ENCODE results near the gene ENAH.

ENAH gene

DNA sequence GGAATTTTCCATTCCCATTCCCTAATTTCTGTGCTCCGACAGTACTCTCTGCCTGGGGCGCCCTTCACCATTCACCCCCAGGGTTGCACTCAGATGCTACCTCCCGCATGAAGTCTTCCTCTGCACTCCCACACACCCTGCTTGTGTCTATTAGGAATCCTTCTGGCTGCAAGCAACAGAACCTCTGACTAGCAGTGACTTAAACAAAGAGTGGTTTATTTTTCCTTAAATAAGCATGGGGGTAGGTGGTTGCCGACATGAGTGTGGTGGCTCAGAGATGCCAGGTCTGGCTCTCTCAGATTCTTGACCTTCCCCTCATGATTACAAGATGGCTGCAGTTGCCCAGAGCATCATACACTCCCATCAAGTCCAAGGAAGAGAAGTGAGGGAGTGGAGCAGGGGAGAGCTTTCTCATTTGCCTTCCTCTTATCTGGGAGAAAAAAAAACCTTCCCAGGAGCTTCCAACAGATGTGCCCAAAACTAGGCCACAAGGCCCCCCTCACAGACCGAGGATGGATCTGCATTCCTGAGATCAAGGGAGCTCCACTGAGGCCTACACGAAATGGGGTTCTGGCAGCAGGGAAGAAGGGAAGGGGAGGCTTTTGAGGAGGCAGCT, 175.5 kb downstream of the ENAH start:
- Histone ChIP-seq H4K20me1 (ENCODE audit: insufficient read depth) (no peaks in the 10 kb centered on the region), H3K9ac (no peak overlapping the region), H3K4me3 (IDR thresholded peaks at IDR 0.05; ENCODE audit: insufficient read depth, low read depth, low read length) (no peak overlapping the region), H3K79me2 (ENCODE audit: insufficient read depth, low read depth) (no peaks in the 10 kb centered on the region), H3K27me3 (ENCODE audit: insufficient read depth, low read depth) (no peaks in the 10 kb centered on the region), H3K4me2 (no peak overlapping the region), H3K4me1 (ENCODE audit: low read depth, poor library complexity, severe bottlenecking) (peaks cover 6% of the 10 kb centered on the region), H2AFZ (ENCODE audit: low read depth) (no peak overlapping the region), H3K36me3 (ENCODE audit: insufficient read depth) (no peaks in the 10 kb centered on the region), H3K27ac (no peak overlapping the region)
- TF ChIP-seq, protein P1, sequence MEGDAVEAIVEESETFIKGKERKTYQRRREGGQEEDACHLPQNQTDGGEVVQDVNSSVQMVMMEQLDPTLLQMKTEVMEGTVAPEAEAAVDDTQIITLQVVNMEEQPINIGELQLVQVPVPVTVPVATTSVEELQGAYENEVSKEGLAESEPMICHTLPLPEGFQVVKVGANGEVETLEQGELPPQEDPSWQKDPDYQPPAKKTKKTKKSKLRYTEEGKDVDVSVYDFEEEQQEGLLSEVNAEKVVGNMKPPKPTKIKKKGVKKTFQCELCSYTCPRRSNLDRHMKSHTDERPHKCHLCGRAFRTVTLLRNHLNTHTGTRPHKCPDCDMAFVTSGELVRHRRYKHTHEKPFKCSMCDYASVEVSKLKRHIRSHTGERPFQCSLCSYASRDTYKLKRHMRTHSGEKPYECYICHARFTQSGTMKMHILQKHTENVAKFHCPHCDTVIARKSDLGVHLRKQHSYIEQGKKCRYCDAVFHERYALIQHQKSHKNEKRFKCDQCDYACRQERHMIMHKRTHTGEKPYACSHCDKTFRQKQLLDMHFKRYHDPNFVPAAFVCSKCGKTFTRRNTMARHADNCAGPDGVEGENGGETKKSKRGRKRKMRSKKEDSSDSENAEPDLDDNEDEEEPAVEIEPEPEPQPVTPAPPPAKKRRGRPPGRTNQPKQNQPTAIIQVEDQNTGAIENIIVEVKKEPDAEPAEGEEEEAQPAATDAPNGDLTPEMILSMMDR (conservative IDR thresholded peaks at IDR 0.05; ENCODE audit: low read depth, low read length): no peak

DNA sequence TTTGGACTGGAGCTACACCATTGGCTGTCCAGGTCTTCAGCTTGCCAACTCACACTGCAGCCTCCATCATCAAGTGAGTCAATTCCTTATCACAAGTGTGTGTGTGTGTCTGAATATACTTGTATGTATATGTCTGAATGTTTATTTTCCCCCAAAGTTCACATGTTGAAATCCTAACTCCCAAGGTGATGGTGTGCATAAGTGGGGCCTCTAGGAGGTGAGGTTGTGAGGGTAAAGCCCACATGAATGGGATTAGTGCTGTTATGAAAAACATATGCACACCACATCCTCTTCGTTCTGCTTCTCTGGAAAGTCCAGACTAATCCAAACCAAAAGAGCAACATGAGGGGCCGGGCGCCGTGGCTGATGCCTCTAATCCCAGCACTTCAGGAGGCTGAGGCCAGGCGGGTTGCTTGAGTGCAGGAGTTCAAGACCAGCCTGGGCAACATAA, 176.4 kb downstream of the ENAH start:
- Histone ChIP-seq H3K9ac (no peak overlapping the region), H3K36me3 (ENCODE audit: insufficient read depth) (no peaks in the 10 kb centered on the region), H3K79me2 (ENCODE audit: insufficient read depth, low read depth) (no peaks in the 10 kb centered on the region), H3K27me3 (ENCODE audit: insufficient read depth, low read depth) (no peaks in the 10 kb centered on the region), H3K4me3 (IDR thresholded peaks at IDR 0.05; ENCODE audit: insufficient read depth, low read depth, low read length) (no peak overlapping the region), H3K27ac (no peak overlapping the region), H2AFZ (ENCODE audit: low read depth) (no peak overlapping the region), H3K4me1 (ENCODE audit: low read depth, poor library complexity, severe bottlenecking) (peaks cover 6% of the 10 kb centered on the region), H4K20me1 (ENCODE audit: insufficient read depth) (no peaks in the 10 kb centered on the region), H3K4me2 (no peak overlapping the region)
- TF ChIP-seq, protein P1 (conservative IDR thresholded peaks at IDR 0.05; ENCODE audit: low read depth, low read length): no peak

DNA sequence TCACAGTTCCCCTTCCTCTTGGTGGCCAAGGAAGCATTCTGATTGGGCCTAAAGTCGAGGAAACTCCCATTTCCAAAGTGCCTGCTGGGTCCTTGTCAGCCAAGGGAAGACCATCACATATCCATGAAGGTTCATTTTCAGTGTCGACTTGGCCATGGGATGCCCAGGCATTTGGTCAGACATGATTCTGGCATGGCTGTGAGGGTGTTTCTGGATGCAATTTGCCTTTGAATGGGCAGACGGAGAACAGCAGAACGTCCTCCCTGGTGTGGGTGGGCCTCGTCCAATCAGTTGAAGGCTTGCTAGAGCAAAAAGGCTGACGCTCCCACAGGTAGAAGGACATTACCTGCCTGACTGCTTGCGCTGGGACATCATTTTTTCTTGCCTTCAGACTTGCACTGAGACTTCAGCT, 176.8 kb downstream of the ENAH start:
- no peaks in the 10 kb centered on the region for H3K27me3 ChIP-seq (ENCODE audit: insufficient read depth, low read depth)
- H3K4me3 ChIP-seq (IDR thresholded peaks at IDR 0.05; ENCODE audit: insufficient read depth, low read depth, low read length): no peak overlapping the region
- no peaks in the 10 kb centered on the region for H3K36me3 ChIP-seq (ENCODE audit: insufficient read depth)
- H3K79me2 ChIP-seq (ENCODE audit: insufficient read depth, low read depth): no peaks in the 10 kb centered on the region
- no peak overlapping the region for H3K9ac ChIP-seq
- no peaks in the 10 kb centered on the region for H4K20me1 ChIP-seq (ENCODE audit: insufficient read depth)
- TF ChIP-seq, protein P1 (conservative IDR thresholded peaks at IDR 0.05; ENCODE audit: low read depth, low read length): no peak
- peaks cover 6% of the 10 kb centered on the region for H3K4me1 ChIP-seq (ENCODE audit: low read depth, poor library complexity, severe bottlenecking)
- H2AFZ ChIP-seq (ENCODE audit: low read depth): no peak overlapping the region
- no peak overlapping the region for H3K4me2 ChIP-seq
- H3K27ac ChIP-seq: no peak overlapping the region

DNA sequence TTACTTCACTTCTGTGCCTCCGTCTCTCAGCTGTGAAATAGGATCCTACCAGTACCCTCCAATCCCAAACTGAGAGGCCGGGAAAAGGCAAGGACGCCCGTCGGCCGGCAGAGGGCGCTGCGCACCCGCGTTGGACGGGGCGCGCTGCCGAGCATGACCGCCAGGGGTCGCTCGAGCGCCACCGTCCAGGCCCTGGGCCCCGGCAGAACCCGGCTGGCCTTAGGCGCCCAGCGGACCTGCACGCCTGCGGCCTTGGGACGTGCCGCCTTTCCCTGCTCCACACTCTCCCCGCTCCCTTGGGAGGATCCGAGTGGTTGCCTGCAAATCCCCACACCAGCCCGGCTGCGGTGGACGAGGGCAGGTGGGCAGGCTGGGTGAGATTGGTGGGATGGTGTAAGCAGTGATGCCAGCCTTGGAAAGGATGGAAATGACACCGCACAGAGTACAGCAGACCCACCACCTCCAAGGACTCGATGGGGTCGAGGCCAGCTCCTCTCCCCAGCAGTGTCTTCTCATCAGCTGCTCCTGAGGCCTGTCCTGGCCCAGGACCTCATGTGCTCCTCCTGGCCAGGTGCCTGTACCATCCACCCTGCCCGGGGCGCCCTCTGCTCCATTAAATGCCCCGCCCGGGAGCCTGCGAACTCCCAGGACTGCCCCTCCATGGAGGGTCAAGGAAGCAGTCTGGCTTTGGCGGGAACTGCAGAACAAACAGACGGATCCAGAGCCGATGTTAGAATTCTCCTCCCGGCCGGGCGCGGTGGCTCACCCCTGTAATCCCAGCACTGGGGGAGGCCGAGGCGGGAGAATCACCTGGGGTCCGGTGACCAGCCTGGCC, 177.7 kb downstream of the ENAH start:
- H3K4me3 ChIP-seq (IDR thresholded peaks at IDR 0.05; ENCODE audit: insufficient read depth, low read depth, low read length): no peak overlapping the region
- H3K36me3 ChIP-seq (ENCODE audit: insufficient read depth): no peaks in the 10 kb centered on the region
- H4K20me1 ChIP-seq (ENCODE audit: insufficient read depth): no peaks in the 10 kb centered on the region
- H2AFZ ChIP-seq (ENCODE audit: low read depth): peak overlapping the region; percentile 96
- H3K4me1 ChIP-seq (ENCODE audit: low read depth, poor library complexity, severe bottlenecking): peaks cover 6% of the 10 kb centered on the region
- TF ChIP-seq, protein P1 (conservative IDR thresholded peaks at IDR 0.05; ENCODE audit: low read depth, low read length): peak; percentile 100
- no peaks in the 10 kb centered on the region for H3K27me3 ChIP-seq (ENCODE audit: insufficient read depth, low read depth)
- no peak overlapping the region for H3K27ac ChIP-seq
- peak overlapping the region; percentile 85 for H3K4me2 ChIP-seq
- H3K79me2 ChIP-seq (ENCODE audit: insufficient read depth, low read depth): no peaks in the 10 kb centered on the region
- no peak overlapping the region for H3K9ac ChIP-seq

All from KMS-11 (cell line).